ENCODE results near the gene SEC14L5.
A peak's percentile ranks its signal among the peaks of the same experiment; 100 is the strongest.

SEC14L5 gene

DNA sequence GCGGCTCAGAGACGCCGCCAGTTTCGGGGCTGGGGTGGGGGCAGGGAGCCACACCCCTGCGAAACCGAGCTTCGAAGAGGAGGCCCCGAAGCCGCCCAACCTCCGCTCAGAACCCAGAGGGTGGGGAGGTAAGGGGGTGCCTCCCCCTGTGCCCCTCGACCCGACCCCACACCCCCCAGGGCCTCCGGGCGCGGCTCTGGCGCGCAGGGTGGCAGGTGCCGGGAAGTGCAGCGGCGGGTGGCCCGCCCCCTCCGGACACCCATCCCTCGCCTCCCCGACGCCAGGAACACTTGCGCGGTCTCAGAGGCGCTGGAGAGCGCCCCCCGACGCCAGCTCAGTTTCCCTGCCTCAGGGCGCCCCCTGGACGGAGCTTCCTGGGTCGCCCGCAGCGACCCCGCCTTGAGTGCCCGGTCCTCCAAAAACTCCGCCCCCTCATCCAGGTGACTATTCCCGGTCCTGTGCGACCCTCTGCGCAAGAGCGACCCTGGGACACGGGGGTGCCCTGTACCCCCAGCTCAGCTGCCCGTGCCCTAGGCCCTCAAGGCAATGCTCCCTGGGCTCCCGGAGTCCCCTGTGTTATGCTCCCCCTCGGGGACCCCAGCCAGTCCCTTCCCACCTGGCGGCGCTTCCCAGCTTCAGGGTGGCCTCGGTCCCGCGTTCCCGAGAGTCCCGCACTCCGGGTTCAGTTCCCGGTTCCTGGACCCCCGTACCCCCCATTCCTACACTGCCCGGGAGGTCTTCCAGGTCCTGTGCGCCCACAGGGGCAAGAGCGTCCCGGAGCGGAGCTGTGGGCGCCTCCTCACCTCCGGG, 21.7 kb upstream of the SEC14L5 start:
- TF ChIP-seq, protein P1, sequence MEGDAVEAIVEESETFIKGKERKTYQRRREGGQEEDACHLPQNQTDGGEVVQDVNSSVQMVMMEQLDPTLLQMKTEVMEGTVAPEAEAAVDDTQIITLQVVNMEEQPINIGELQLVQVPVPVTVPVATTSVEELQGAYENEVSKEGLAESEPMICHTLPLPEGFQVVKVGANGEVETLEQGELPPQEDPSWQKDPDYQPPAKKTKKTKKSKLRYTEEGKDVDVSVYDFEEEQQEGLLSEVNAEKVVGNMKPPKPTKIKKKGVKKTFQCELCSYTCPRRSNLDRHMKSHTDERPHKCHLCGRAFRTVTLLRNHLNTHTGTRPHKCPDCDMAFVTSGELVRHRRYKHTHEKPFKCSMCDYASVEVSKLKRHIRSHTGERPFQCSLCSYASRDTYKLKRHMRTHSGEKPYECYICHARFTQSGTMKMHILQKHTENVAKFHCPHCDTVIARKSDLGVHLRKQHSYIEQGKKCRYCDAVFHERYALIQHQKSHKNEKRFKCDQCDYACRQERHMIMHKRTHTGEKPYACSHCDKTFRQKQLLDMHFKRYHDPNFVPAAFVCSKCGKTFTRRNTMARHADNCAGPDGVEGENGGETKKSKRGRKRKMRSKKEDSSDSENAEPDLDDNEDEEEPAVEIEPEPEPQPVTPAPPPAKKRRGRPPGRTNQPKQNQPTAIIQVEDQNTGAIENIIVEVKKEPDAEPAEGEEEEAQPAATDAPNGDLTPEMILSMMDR (IDR thresholded peaks at IDR 0.05; ENCODE audit: low read depth, low read length): no peak
- peak in 1 of 2 donors; percentile 29 for DNase-seq (ENCODE audit: low read depth in 2 of 2)
- peak overlapping the region; percentile 47 to 75 for H3K4me3 ChIP-seq (replicated peaks in 1 of 2; ENCODE audit: low read depth in 2 of 2, low read length in 2 of 2)

DNA sequence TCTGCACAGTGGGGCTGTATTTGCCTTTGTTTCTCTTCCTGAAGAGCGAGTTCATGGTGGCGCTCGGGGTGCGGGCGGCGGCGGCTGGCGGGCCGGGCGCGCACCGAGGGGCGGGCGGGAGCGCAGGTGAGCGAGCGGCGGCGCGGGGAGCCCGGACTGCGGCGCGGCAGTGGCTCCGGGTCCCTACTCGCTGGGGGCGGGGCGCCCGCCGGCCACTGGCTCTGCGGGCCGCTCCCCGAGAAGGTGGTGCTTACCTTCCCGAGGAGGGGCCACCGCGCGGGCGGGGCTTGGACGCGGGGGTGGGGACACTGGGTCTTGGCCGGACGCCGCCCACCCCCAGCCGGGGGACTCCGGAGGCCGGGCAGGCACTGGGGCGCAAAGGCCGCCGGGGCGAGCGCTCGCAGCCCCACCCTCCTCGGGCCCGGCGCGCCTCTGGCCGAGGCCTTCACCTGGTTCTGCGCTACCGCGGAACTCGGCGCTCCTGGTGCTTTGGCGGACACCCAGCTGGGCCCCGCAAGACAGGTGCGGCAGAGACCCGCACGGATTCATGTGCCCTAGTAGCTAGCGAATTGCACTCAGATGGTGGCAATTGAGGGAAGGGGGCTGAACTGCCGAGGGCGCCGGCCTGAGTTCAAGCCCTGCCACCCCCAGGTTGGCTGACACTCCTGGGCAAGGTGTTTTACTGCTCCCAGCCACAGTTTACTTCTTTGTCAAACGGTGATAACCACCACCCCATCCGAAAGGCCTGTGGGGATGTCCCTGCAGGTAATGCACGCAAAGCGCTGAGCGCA, 20.9 kb upstream of the SEC14L5 start, which contains the start of gene PPL:
TSS of gene PPL (minus strand) at position 158 of the 791 bp plus-strand sequence. CDS start at position 55, 103 bp downstream.
- TF ChIP-seq, protein P1 (IDR thresholded peaks at IDR 0.05; ENCODE audit: low read depth, low read length): no peak
- peak within 1 kb of the TSS; percentile 47 to 75 for H3K4me3 ChIP-seq (replicated peaks in 1 of 2; ENCODE audit: low read depth in 2 of 2, low read length in 2 of 2)
- peak in 1 of 2 donors; percentile 35 for DNase-seq (ENCODE audit: low read depth in 2 of 2)

GRCh38 chr16:4937782-4938682, 20.1 kb upstream of the SEC14L5 start:
- TF ChIP-seq, protein P1 (IDR thresholded peaks at IDR 0.05; ENCODE audit: low read depth, low read length): no peak
- no peak overlapping the region for H3K4me3 ChIP-seq (replicated peaks in 1 of 2; ENCODE audit: low read depth in 2 of 2, low read length in 2 of 2)
- no peak for DNase-seq (ENCODE audit: low read depth in 2 of 2)

- TF ChIP-seq, protein P1 (IDR thresholded peaks at IDR 0.05; ENCODE audit: low read depth, low read length): no peak
- H3K4me3 ChIP-seq (replicated peaks in 1 of 2; ENCODE audit: low read depth in 2 of 2, low read length in 2 of 2): no peak overlapping the region
- peak; percentile 30 to 57 for DNase-seq (ENCODE audit: low read depth in 2 of 2)
Observed at GRCh38 chr16:4938683-4939030, 19.5 kb upstream of the SEC14L5 start.

GRCh38 chr16:4940719-4941118, 17.4 kb upstream of the SEC14L5 start:
- no peak for DNase-seq (ENCODE audit: low read depth in 2 of 2)
- TF ChIP-seq, protein P1 (IDR thresholded peaks at IDR 0.05; ENCODE audit: low read depth, low read length): no peak
- no peak overlapping the region for H3K4me3 ChIP-seq (replicated peaks in 1 of 2; ENCODE audit: low read depth in 2 of 2, low read length in 2 of 2)

DNA sequence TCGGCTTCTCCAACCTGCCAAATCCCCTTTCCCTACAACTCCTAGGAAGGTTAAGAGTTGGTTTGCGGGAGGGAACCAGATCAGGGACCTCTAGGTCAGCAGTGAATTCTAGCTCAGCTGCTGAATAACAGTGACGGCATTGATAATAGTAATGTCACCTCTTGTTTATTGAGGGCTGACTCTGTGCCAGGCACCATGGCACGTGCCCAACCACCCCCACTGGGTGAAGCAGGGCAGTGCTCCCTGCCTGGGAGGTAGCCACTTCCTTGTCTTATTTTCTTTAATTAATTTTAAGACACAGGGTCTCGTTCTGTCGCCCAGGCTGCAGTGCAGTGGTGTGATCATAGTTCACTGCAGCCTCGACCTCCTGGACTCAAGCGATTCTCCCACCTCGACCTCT, 15.6 kb upstream of the SEC14L5 start:
- no peak overlapping the region for H3K4me3 ChIP-seq (replicated peaks in 1 of 2; ENCODE audit: low read depth in 2 of 2, low read length in 2 of 2)
- TF ChIP-seq, protein P1 (IDR thresholded peaks at IDR 0.05; ENCODE audit: low read depth, low read length): no peak
- no peak for DNase-seq (ENCODE audit: low read depth in 2 of 2)
